Peyer's patch (tissue), 4 donors: ENCODE results near the gene TMEM121B.

Source experiments
- CTCF ChIP-seq, 6 experiments: fragments of 450-650 bp in 4 of 6; fragments of 200-600 bp in 2 of 6; sonication (generic) in 1 of 6; IDR thresholded peaks; one replicate each; pipeline ENCODE4 v1.5.1; 2017 to 2019; ENCODE audit warnings: antibody characterized with exemption in 6 of 6, mild to moderate bottlenecking in 3 of 6, moderate library complexity in 1 of 6
- POLR2A ChIP-seq, 2 donors: fragments of 450-650 bp; IDR thresholded peaks; one replicate each; pipeline ENCODE4 v1.5.1; 2017; ENCODE audit warnings: antibody characterized with exemption in 2 of 2, mild to moderate bottlenecking in 2 of 2, moderate library complexity in 2 of 2

- no peak for TF ChIP-seq CTCF (IDR thresholded peaks at IDR 0.05)
- no peak for TF ChIP-seq POLR2A (IDR thresholded peaks at IDR 0.05)
Measured at GRCh38 chr22:17106161-17106784, 14.9 kb downstream of the TMEM121B start.
